Kidney (tissue), 22 donors: ENCODE data around the gene TIAL1. TPM values are rescaled to one million over a fixed set of nuclear protein-coding genes. Genes with fewer than 3 reads are reported as not detected.

ENCODE experiments used
- DNase-seq, 5 donors: peaks; one replicate each; pipeline ENCODE4 v3.0.0-alpha.2; 2013 to 2020
- FAIRE-seq: peaks from 2 replicates; lab custom pipeline; 2012; peaks lifted over from hg19 to GRCh38; lab: Jason Lieb, UNC
- H3K27ac ChIP-seq, 2 donors: one replicate each; pipeline ENCODE4 v1.7.0; 2013; ENCODE audit warnings: low read depth in 2 of 2, low read length in 2 of 2, inconsistent platforms in 1 of 2
- H3K27me3 ChIP-seq: one replicate; pipeline ENCODE4 v1.7.1; 2013; ENCODE audit warnings: low read length, inconsistent platforms; ENCODE audit not compliant: control insufficient read depth, insufficient read depth
- H3K36me3 ChIP-seq, 3 donors: one replicate each; pipeline versions ENCODE4 v1.7.0 to v1.7.1; 2013; ENCODE audit warnings: low read length in 3 of 3, control low read depth in 1 of 3, inconsistent platforms in 1 of 3; ENCODE audit not compliant: insufficient read depth in 3 of 3, control insufficient read depth in 2 of 3
- H3K4me1 ChIP-seq, 3 donors: one replicate each; pipeline versions ENCODE4 v1.7.0 to v1.7.1; 2013; ENCODE audit warnings: low read length in 3 of 3, inconsistent platforms in 1 of 3, low read depth in 1 of 3; ENCODE audit not compliant: control insufficient read depth in 2 of 3, insufficient read depth in 2 of 3
- H3K4me3 ChIP-seq, 3 donors: one replicate each; pipeline versions ENCODE4 v1.7.0 to v1.8.1; 2013; ENCODE audit warnings: low read length in 3 of 3, control low read depth in 1 of 3, inconsistent platforms in 1 of 3
- H3K9ac ChIP-seq, 3 donors: one replicate each; pipeline versions ENCODE4 v1.7.0 to v1.7.1; 2013; ENCODE audit warnings: low read length in 3 of 3, control low read depth in 1 of 3, inconsistent platforms in 1 of 3
- H3K9me3 ChIP-seq, 3 donors: one replicate each; pipeline versions ENCODE4 v1.7.0 to v1.7.1; 2013; ENCODE audit warnings: low read length in 3 of 3, control low read depth in 1 of 3, inconsistent platforms in 1 of 3; ENCODE audit not compliant: control insufficient read depth in 2 of 3, insufficient read depth in 1 of 3
- intact Hi-C: fragments of 100-400 bp; cut with DNase I; formaldehyde crosslinking; loops from one replicate; pipeline ENCODE4 v1.11.1; 2022
- long read RNA-seq, 10 donors: library from polyadenylated mRNA in 1 of 10; unstranded in 1 of 10; transcript quantifications; one replicate each; pipeline ENCODE4 v2.0.0 and lab custom pipeline, GENCODE V29; 2021 to 2026
- polyA plus RNA-seq: library from polyadenylated mRNA; stranded (reverse); fragments of 350-450 nt; fragmentation: Illumina TruSeq; extraction: RNeasy Lipid Tissue Mini Kit (QIAGEN cat#74804); gene quantifications from one replicate; pipeline ENCODE4 v1.2.3, GENCODE V29; 2014; ENCODE audit warnings: low read depth, low replicate concordance; ENCODE audit not compliant: insufficient read depth
- total RNA-seq: library from RNA; stranded (reverse); fragmentation: NEBNext Ultra II Directional; extraction: Animal tissue kit (Norgen Biotek cat#: 25700); gene quantifications from one replicate; pipeline ENCODE4 v1.2.1, GENCODE V29; 2021
- TF ChIP-seq, protein P1 (sequence below): IDR thresholded peaks from 3 replicates; pipeline ENCODE4 v1.5.1; 2012; ENCODE audit warnings: mild to moderate bottlenecking, moderate library complexity, borderline replicate concordance; ENCODE audit not compliant: insufficient read depth; ENCODE audit errors: extremely low read depth
- donor health status: control.
- donor health status: control.
- donor health status: control.
- donor health status: control.
- donor health status: control.
- donor health status: DM: yes; HTN: yes; CAD: no.
- donor health status: Normal renal cell carcinoma (clear cell type).

TIAL1 gene, protein sequence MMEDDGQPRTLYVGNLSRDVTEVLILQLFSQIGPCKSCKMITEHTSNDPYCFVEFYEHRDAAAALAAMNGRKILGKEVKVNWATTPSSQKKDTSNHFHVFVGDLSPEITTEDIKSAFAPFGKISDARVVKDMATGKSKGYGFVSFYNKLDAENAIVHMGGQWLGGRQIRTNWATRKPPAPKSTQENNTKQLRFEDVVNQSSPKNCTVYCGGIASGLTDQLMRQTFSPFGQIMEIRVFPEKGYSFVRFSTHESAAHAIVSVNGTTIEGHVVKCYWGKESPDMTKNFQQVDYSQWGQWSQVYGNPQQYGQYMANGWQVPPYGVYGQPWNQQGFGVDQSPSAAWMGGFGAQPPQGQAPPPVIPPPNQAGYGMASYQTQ
- total RNA-seq (88.8 TPM), polyA plus RNA-seq (46.7 TPM)
- long read RNA-seq, donor 1, full-length matches to known transcripts: 10 of 59 reads
- long read RNA-seq, donor 1, partial matches to known transcripts: 49 of 59 reads
- long read RNA-seq, donor 1, other reads (novel, unspliced or antisense): 0 of 59 reads
- long read RNA-seq, donor 2, full-length matches to known transcripts: 12 of 12 reads
- long read RNA-seq, donor 2, partial matches to known transcripts: 0 of 12 reads
- long read RNA-seq, donor 2, other reads (novel, unspliced or antisense): 0 of 12 reads
- long read RNA-seq, donor 3, full-length matches to known transcripts: 10 of 10 reads
- long read RNA-seq, donor 3, partial matches to known transcripts: 0 of 10 reads
- long read RNA-seq, donor 3, other reads (novel, unspliced or antisense): 0 of 10 reads
- long read RNA-seq, donor 4, full-length matches to known transcripts: 9 of 9 reads
- long read RNA-seq, donor 4, partial matches to known transcripts: 0 of 9 reads
- long read RNA-seq, donor 4, other reads (novel, unspliced or antisense): 0 of 9 reads
- long read RNA-seq, donor 5, partial matches to known transcripts: 0 of 1 reads
- long read RNA-seq, donor 5, other reads (novel, unspliced or antisense): 0 of 1 reads
- long read RNA-seq, donor 6, full-length matches to known transcripts: 3 of 3 reads
- long read RNA-seq, donor 6, partial matches to known transcripts: 0 of 3 reads
- long read RNA-seq, donor 6, other reads (novel, unspliced or antisense): 0 of 3 reads
- long read RNA-seq, donor 7, full-length matches to known transcripts: 7 of 16 reads
- long read RNA-seq, donor 7, partial matches to known transcripts: 3 of 16 reads
- long read RNA-seq, donor 7, other reads (novel, unspliced or antisense): 6 of 16 reads
- long read RNA-seq, donor 8, full-length matches to known transcripts: 10 of 16 reads
- long read RNA-seq, donor 8, partial matches to known transcripts: 6 of 16 reads
- long read RNA-seq, donor 8, other reads (novel, unspliced or antisense): 0 of 16 reads
- long read RNA-seq, donor 9, full-length matches to known transcripts: 4 of 4 reads
- long read RNA-seq, donor 9, partial matches to known transcripts: 0 of 4 reads
- long read RNA-seq, donor 9, other reads (novel, unspliced or antisense): 0 of 4 reads
- long read RNA-seq, donor 10, full-length matches to known transcripts: 6 of 16 reads
- long read RNA-seq, donor 10, partial matches to known transcripts: 10 of 16 reads
- long read RNA-seq, donor 10, other reads (novel, unspliced or antisense): 0 of 16 reads

DNA sequence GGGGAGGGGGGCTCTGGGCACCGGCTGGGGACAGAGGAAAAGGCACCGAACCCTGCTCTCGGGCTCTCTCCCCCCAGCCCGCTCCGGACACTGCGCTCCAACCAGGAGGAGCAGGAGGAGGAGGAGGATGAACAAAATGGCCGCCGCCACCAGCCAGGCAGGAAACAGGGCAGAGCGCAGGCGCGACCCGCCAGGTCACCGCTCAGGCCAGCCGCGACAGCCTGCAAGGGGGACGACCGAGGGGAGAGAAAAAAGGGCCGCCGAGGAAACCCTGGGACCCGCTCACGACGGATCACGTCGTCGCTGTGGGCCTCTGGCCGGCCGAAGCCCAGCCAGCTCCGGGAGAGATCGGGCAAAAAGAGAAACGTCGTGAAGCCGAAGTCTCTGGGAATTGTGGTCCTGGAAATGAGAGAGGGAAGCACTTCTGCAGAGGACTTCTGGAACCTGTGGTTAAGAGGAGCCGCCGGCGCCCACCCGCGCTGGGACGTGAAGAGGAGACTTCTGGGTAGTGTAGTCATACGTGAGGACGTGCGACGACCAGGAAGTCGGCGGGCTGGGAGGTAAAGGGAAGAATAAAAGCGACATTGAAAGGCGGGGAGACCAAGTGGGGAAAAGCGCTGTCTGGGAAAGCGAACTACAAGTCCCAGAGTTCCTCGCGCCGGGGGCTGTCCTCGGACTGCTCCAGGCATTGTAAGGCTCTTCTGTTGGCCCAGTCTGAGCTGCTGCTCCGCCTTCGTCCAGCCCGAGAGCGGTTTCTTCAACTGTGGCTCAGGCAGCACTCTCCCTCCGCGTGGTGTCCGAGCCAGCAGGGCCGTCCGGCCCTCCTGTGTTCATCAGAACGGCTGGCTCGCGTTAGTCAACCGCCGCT is at the start of gene TIAL1:
TSS of gene TIAL1 (minus strand) at position 428 of the 868 bp plus-strand sequence. CDS start 499 bp downstream, outside the sequence.
- peaks cover 0 to 22% (median 20%) of the 10 kb centered on the region in 3 donors for H3K4me1 ChIP-seq
- H3K9ac ChIP-seq: peak within 1 kb of the TSS; percentile 80 to 95 (median 91)
- H3K27me3 ChIP-seq: no peaks in the 10 kb centered on the region
- intact Hi-C loops: no loop called here
- DNase-seq: peak; percentile 98 to 100 (median 99)
- peak within 1 kb of the TSS; percentile 87 to 93 (median 92) for H3K4me3 ChIP-seq
- TF ChIP-seq, protein P1, sequence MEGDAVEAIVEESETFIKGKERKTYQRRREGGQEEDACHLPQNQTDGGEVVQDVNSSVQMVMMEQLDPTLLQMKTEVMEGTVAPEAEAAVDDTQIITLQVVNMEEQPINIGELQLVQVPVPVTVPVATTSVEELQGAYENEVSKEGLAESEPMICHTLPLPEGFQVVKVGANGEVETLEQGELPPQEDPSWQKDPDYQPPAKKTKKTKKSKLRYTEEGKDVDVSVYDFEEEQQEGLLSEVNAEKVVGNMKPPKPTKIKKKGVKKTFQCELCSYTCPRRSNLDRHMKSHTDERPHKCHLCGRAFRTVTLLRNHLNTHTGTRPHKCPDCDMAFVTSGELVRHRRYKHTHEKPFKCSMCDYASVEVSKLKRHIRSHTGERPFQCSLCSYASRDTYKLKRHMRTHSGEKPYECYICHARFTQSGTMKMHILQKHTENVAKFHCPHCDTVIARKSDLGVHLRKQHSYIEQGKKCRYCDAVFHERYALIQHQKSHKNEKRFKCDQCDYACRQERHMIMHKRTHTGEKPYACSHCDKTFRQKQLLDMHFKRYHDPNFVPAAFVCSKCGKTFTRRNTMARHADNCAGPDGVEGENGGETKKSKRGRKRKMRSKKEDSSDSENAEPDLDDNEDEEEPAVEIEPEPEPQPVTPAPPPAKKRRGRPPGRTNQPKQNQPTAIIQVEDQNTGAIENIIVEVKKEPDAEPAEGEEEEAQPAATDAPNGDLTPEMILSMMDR: no peak
- H3K27ac ChIP-seq: peak within 1 kb of the TSS; percentile 97 to 99
- FAIRE-seq: peak; percentile 98
- H3K9me3 ChIP-seq: no peaks in the 10 kb centered on the region
- no peaks in the 10 kb centered on the region for H3K36me3 ChIP-seq

DNA sequence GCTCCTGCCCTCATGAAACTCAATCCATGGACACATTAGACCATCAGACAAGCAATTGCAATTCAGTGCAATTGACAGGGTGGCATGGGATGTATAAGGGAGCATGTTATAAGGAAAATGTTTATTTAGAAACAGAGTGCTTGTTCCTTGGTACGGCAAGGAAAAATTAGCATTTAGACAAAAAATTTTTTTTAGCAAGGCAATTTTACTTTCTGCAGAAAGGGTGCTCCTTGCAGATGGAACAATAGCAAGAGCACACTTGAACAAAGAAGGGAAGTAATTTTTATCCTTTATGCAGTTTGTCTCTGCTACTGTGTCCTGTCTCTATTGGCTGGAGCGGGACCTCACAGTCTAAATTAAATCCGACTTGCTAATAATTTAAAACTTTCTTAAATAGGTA is 48.2 kb upstream of the TIAL1 start:
- Histone ChIP-seq H3K36me3 (no peaks in the 10 kb centered on the region), H3K9ac (no peak overlapping the region), H3K9me3 (no peaks in the 10 kb centered on the region), H3K27me3 (no peaks in the 10 kb centered on the region), H3K4me1 (peaks cover 0 to 6% (median 0%) of the 10 kb centered on the region in 3 donors), H3K27ac (no peak overlapping the region), H3K4me3 (no peak overlapping the region)
- no peak for DNase-seq
- no peak for FAIRE-seq
- intact Hi-C loops: no loop called here
- TF ChIP-seq, protein P1: no peak
